Measurements from ENCODE around the gene ZBTB7C. TPM values are rescaled to one million over a fixed set of nuclear protein-coding genes. Genes with fewer than 3 reads are reported as not detected.

Gene ZBTB7C
- total RNA-seq, 1 experiment from 2014 or later = not detected

GRCh38 chr18:48252525-48252924 lies 156.7 kb downstream of the ZBTB7C start:
- peaks cover 89% of the 10 kb centered on the region for H3K27me3 Mint-ChIP-seq (ENCODE audit: unreplicated experiment)
- TF ChIP-seq, protein P1, sequence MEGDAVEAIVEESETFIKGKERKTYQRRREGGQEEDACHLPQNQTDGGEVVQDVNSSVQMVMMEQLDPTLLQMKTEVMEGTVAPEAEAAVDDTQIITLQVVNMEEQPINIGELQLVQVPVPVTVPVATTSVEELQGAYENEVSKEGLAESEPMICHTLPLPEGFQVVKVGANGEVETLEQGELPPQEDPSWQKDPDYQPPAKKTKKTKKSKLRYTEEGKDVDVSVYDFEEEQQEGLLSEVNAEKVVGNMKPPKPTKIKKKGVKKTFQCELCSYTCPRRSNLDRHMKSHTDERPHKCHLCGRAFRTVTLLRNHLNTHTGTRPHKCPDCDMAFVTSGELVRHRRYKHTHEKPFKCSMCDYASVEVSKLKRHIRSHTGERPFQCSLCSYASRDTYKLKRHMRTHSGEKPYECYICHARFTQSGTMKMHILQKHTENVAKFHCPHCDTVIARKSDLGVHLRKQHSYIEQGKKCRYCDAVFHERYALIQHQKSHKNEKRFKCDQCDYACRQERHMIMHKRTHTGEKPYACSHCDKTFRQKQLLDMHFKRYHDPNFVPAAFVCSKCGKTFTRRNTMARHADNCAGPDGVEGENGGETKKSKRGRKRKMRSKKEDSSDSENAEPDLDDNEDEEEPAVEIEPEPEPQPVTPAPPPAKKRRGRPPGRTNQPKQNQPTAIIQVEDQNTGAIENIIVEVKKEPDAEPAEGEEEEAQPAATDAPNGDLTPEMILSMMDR (IDR thresholded peaks at IDR 0.05; ENCODE audit: unreplicated experiment) = no peak
- no peak overlapping the region for H3K4me3 Mint-ChIP-seq (ENCODE audit: low read depth, unreplicated experiment)
- H3K36me3 Mint-ChIP-seq (ENCODE audit: insufficient read depth, unreplicated experiment) = no peaks in the 10 kb centered on the region
- CTCF ChIA-PET = interaction anchor here (0.5 kb wide), 1 partner anchor 57 kb away, joined by 3 read pairs; no protein-coding TSS in a partner anchor
- H3K27ac Mint-ChIP-seq (ENCODE audit: unreplicated experiment) = no peak overlapping the region
- no TSS peak for BruUV-seq (replicated peaks)
- peaks cover 6% of the 10 kb centered on the region for H3K9me3 Mint-ChIP-seq (ENCODE audit: low read depth, unreplicated experiment)
- intact Hi-C loops (cut with micrococcal nuclease; ENCODE audit: unreplicated experiment) = no loop called here
- DNase-seq = no peak
- no peaks in the 10 kb centered on the region for H3K4me1 Mint-ChIP-seq (ENCODE audit: low read depth, unreplicated experiment)

DNA sequence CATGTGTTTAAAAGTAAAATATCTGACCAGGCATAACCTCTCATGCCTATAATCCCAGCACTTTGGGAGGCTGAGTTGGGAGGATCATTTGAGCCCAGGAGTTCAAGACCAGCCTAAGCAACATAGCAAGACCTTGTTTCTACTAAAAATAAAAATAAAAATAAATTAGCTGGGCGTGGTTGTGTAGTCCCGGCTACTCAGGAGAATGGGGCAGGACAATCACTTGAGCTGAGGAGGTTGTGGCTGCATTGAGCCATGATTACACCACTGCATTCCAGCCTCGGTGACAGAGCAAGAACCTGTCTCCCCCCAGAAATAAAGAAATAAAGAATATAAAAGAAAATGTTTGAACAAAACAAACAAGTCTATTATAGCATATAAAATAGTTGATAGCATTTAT lies 158.3 kb downstream of the ZBTB7C start:
- H3K4me3 Mint-ChIP-seq (ENCODE audit: low read depth, unreplicated experiment) = no peak overlapping the region
- peaks cover 83% of the 10 kb centered on the region for H3K27me3 Mint-ChIP-seq (ENCODE audit: unreplicated experiment)
- CTCF ChIA-PET = no interaction called here
- intact Hi-C loops (cut with micrococcal nuclease; ENCODE audit: unreplicated experiment) = no loop called here
- DNase-seq = no peak
- H3K4me1 Mint-ChIP-seq (ENCODE audit: low read depth, unreplicated experiment) = no peaks in the 10 kb centered on the region
- peaks cover 4% of the 10 kb centered on the region for H3K9me3 Mint-ChIP-seq (ENCODE audit: low read depth, unreplicated experiment)
- H3K27ac Mint-ChIP-seq (ENCODE audit: unreplicated experiment) = no peak overlapping the region
- no peaks in the 10 kb centered on the region for H3K36me3 Mint-ChIP-seq (ENCODE audit: insufficient read depth, unreplicated experiment)
- TF ChIP-seq, protein P1 (IDR thresholded peaks at IDR 0.05; ENCODE audit: unreplicated experiment) = no peak
- no TSS peak for BruUV-seq (replicated peaks)

GRCh38 chr18:48250362-48250907 lies 158.7 kb downstream of the ZBTB7C start:
- Mint-ChIP-seq H3K36me3 (ENCODE audit: insufficient read depth, unreplicated experiment) (no peaks in the 10 kb centered on the region), H3K27me3 (ENCODE audit: unreplicated experiment) (peaks cover 83% of the 10 kb centered on the region), H3K27ac (ENCODE audit: unreplicated experiment) (no peak overlapping the region), H3K9me3 (ENCODE audit: low read depth, unreplicated experiment) (peaks cover 4% of the 10 kb centered on the region), H3K4me1 (ENCODE audit: low read depth, unreplicated experiment) (no peaks in the 10 kb centered on the region), H3K4me3 (ENCODE audit: low read depth, unreplicated experiment) (no peak overlapping the region)
- TF ChIP-seq, protein P1 (IDR thresholded peaks at IDR 0.05; ENCODE audit: unreplicated experiment) = no peak
- intact Hi-C loops (cut with micrococcal nuclease; ENCODE audit: unreplicated experiment) = no loop called here
- no peak for DNase-seq
- no TSS peak for BruUV-seq (replicated peaks)
- CTCF ChIA-PET = no interaction called here

DNA sequence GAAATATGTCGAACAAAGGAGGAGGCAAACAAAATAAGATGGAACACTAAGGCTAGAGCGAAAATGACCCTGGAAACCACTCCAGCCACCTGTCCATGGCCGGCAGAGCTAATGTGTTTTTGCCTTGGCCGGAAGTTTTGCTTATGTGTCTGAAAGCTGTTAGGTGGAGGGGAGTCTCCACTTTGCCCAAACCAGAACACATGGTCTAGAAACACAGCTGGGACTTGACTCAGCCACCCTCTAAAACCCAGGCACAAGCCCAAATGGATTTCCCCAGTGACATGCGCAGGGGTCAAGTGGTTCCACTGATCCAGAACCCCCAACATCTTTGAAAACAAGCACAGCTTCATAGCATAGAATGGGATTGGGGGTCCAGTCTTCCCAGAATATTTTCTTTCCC lies 159.3 kb downstream of the ZBTB7C start:
- CTCF ChIA-PET = interaction anchor here (0.6 kb wide), 1 partner anchor 116 kb away, joined by 5 read pairs; no protein-coding TSS in a partner anchor
- Mint-ChIP-seq H3K9me3 (ENCODE audit: low read depth, unreplicated experiment) (peaks cover 4% of the 10 kb centered on the region), H3K36me3 (ENCODE audit: insufficient read depth, unreplicated experiment) (no peaks in the 10 kb centered on the region), H3K27me3 (ENCODE audit: unreplicated experiment) (peaks cover 82% of the 10 kb centered on the region), H3K4me3 (ENCODE audit: low read depth, unreplicated experiment) (no peak overlapping the region), H3K4me1 (ENCODE audit: low read depth, unreplicated experiment) (no peaks in the 10 kb centered on the region), H3K27ac (ENCODE audit: unreplicated experiment) (no peak overlapping the region)
- intact Hi-C loops (cut with micrococcal nuclease; ENCODE audit: unreplicated experiment) = no loop called here
- TF ChIP-seq, protein P1 (IDR thresholded peaks at IDR 0.05; ENCODE audit: unreplicated experiment) = no peak
- BruUV-seq (replicated peaks) = no TSS peak
- DNase-seq = no peak

Measured in Calu3 (cell line).